Common myeloid progenitor, CD34-positive (primary cell): Measurements from ENCODE around the gene SCN3A. TPM values are rescaled to one million over a fixed set of nuclear protein-coding genes. Genes with fewer than 3 reads are reported as not detected.
A peak's percentile ranks its signal among the peaks of the same experiment; 100 is the strongest.

ENCODE experiments used
- CTCF ChIA-PET: fragments of 350-600 bp; sonication (Branson Sonifier 250); formaldehyde crosslinking; loops from one replicate; lab custom pipeline; 2021; ENCODE audit warnings: antibody characterized with exemption; lab: Charles Lee
- POLR2A ChIA-PET: fragments of 350-600 bp; sonication (Branson Sonifier 250); formaldehyde crosslinking; loops from one replicate; lab custom pipeline; 2021; ENCODE audit warnings: antibody characterized with exemption; lab: Charles Lee
- DNase-seq, 3 donors: peaks; one replicate each; pipeline versions ENCODE4 v3.0.0 to v3.0.0-alpha.2; 2013
- H3K27ac ChIP-seq, 2 experiments: 1 replicate in 1 of 2; 2 replicates in 1 of 2; pipeline ENCODE4 v1.7.0; 2013; ENCODE audit warnings: inconsistent platforms in 2 of 2, low read length in 2 of 2, mild to moderate bottlenecking in 2 of 2, low read depth in 1 of 2, moderate library complexity in 1 of 2; ENCODE audit not compliant: severe bottlenecking in 2 of 2, insufficient read depth in 1 of 2, poor library complexity in 1 of 2
- H3K27me3 ChIP-seq, 5 experiments: replicated peaks in 2 of 5; 1 replicate in 3 of 5; 2 replicates in 2 of 5; pipeline versions ENCODE4 v1.6.1 to v1.7.0; 2013; ENCODE audit warnings: low read length in 4 of 5, mild to moderate bottlenecking in 2 of 5, moderate library complexity in 2 of 5, inconsistent platforms in 1 of 5; ENCODE audit not compliant: insufficient read depth in 5 of 5, control insufficient read depth in 4 of 5
- H3K36me3 ChIP-seq, 4 experiments: 1 replicate in 2 of 4; 2 replicates in 2 of 4; pipeline versions ENCODE4 v1.6.1 to v1.7.0; 2013; ENCODE audit warnings: low read length in 3 of 4, control low read depth in 1 of 4, mild to moderate bottlenecking in 1 of 4; ENCODE audit not compliant: control insufficient read depth in 4 of 4, insufficient read depth in 4 of 4
- H3K4me1 ChIP-seq, 4 experiments: 1 replicate in 3 of 4; 2 replicates in 1 of 4; pipeline versions ENCODE4 v1.6.1 to v1.7.1; 2013; ENCODE audit warnings: low read length in 3 of 4, mild to moderate bottlenecking in 3 of 4, control low read depth in 1 of 4, inconsistent platforms in 1 of 4, moderate library complexity in 1 of 4; ENCODE audit not compliant: control insufficient read depth in 4 of 4, insufficient read depth in 4 of 4; ENCODE audit errors: control extremely low read depth in 1 of 4
- H3K4me3 ChIP-seq, 7 experiments: 1 replicate in 4 of 7; 2 replicates in 3 of 7; pipeline versions ENCODE4 v1.5.1 to v1.7.0; 2013; ENCODE audit warnings: mild to moderate bottlenecking in 7 of 7, low read length in 6 of 7, moderate library complexity in 6 of 7, inconsistent platforms in 2 of 7, low read depth in 2 of 7, control low read depth in 1 of 7; ENCODE audit not compliant: insufficient read depth in 4 of 7, control insufficient read depth in 1 of 7; ENCODE audit errors: extremely low read depth in 1 of 7
- H3K9me3 ChIP-seq, 5 experiments: 1 replicate in 4 of 5; 2 replicates in 1 of 5; pipeline versions ENCODE4 v1.6.1 to v1.7.1; 2013; ENCODE audit warnings: low read length in 4 of 5, mild to moderate bottlenecking in 2 of 5, inconsistent platforms in 1 of 5, low read depth in 1 of 5, moderate library complexity in 1 of 5; ENCODE audit not compliant: control insufficient read depth in 4 of 5, insufficient read depth in 2 of 5; ENCODE audit errors: control extremely low read depth in 1 of 5
- WGBS: methylation state at CpG from one replicate; pipeline ENCODE4 v1.1.5; 2013; ENCODE audit not compliant: insufficient coverage; 5-methylcytosine and 5-hydroxymethylcytosine counted together
- polyA plus RNA-seq: library from polyadenylated mRNA; unstranded; fragments of 120-200 nt; gene quantifications from one replicate; pipeline ENCODE4 v1.2.1, GENCODE V29; 2013

SCN3A gene
- polyA plus RNA-seq = 1.6 TPM

DNA sequence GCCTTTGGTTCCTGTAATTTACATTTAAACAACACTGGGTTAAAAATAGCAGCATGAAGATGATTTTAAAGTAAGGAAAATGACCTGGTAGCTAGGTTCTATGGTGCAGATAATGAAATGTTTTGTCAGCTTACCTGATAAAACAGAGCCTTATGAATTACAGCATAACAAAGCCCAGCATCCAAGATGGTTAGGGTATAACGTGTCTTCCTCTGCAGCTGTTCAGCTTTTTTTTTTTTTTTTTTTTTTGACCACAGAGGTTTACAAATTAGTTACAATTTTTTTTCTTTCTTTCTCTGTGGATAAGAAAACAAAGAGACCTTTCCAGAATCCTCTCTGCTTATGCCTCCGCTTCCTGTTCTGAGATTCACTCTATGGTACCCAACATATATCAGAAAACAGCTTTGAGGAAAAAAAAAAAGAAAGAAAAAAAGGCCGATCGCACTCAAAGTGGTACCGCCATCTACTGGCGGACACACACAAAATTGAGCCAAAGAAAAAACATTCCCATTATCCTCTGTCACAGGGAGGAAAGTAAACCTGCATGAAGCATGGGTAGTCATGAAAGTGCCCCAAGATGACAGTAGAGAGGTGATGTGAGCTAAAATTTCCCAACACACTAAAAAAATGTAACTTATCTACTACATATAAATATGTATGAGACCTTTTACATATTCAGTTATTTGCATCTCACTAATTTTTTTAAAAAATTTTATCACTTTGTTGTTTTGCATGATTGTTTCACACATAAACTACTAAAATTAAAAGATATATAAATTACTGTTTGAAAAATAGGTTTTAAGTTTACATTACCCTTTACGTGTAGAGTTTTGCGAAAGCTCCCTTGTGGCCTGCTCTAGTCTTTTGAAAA lies at the start of gene SCN3A:
Gene SCN3A (minus strand): TSS at position 362 of the 871 bp plus-strand sequence. CDS start 27,656 bp downstream, outside the sequence.
- no peaks in the 10 kb centered on the region for H3K27me3 ChIP-seq
- peak within 1 kb of the TSS in 5 of 7 experiments; percentile 1 to 61 (median 22) for H3K4me3 ChIP-seq
- CTCF ChIA-PET = interaction anchor here (0.6 to 3.1 kb wide), 20 partner anchors 8 to 394 kb away, joined by 3 to 33 read pairs (median 3); no protein-coding TSS in a partner anchor
- peak; percentile 55 to 63 (median 62) for DNase-seq
- no CpG with 5 or more reads among the region's 8 CpGs for WGBS
- H3K4me1 ChIP-seq = peaks cover 4 to 10% (median 8%) of the 10 kb centered on the region in 4 experiments
- no peak within 1 kb of the TSS for H3K27ac ChIP-seq
- H3K9me3 ChIP-seq = peaks cover 0 to 2% (median 0%) of the 10 kb centered on the region in 5 experiments
- H3K36me3 ChIP-seq = no peaks in the 10 kb centered on the region
- POLR2A ChIA-PET = no interaction called here

DNA sequence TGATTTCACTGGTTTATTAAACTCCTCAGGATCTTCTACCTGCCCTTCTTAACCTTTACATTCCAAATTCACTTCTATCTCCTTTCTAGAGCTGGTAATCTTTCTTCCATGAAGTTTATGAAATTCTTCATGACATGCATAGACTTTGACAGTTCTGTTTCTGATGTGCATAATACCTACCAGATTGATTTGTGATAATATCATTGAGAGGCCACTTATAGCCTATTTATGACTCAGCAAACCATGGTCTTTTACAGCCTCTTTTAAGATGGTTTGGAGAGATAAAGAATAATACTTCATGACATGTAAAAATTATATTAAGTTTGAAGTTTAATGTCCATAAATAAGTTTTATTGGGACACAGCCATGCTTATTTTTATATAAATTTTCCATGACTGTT lies 49.3 kb upstream of the SCN3A start:
- Histone ChIP-seq H3K4me3 (no peak overlapping the region), H3K9me3 (no peaks in the 10 kb centered on the region), H3K4me1 (peaks cover 0 to 8% (median 0%) of the 10 kb centered on the region in 4 experiments), H3K27me3 (peaks cover 0 to 2% (median 0%) of the 10 kb centered on the region in 5 experiments), H3K36me3 (no peaks in the 10 kb centered on the region), H3K27ac (no peak overlapping the region)
- peak in 1 of 3 donors; percentile 15 for DNase-seq
- ChIA-PET CTCF (interaction anchor here (0.7 kb wide), 1 partner anchor 14 kb away, joined by 3 read pairs; the partner anchor contains the start of gene SCN2A), POLR2A (no interaction called here)

DNA sequence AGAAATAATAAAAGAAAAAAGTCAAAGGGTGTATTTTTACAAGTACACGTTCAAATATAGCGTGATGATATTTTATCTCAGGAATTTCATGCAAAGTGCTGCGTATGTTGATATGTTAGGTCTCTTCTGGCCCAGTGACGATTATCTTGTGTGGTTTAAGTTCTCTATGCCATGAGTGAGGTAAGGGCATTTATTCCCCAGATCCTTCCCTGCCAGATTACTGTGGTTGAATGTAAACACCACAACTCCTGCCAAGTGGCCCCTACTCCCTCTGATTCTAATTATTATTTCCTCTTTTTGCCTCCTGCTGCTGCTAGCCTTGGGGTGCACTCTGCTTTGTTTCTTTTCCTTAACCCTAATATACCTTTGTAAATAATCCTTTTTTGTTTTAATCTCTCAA lies 47.5 kb upstream of the SCN3A start:
- H3K27ac ChIP-seq = no peak overlapping the region
- POLR2A ChIA-PET = no interaction called here
- no peaks in the 10 kb centered on the region for H3K36me3 ChIP-seq
- 87% methylated on average over 3 of the region's 4 CpGs for WGBS
- H3K9me3 ChIP-seq = no peaks in the 10 kb centered on the region
- peak in 2 of 3 donors; percentile 59 to 68 for DNase-seq
- H3K27me3 ChIP-seq = peaks cover 0 to 3% (median 2%) of the 10 kb centered on the region in 5 experiments
- H3K4me1 ChIP-seq = peaks cover 0 to 8% (median 0%) of the 10 kb centered on the region in 4 experiments
- no peak overlapping the region for H3K4me3 ChIP-seq
- CTCF ChIA-PET = interaction anchor here (0.9 kb wide), 1 partner anchor 12 kb away, joined by 3 read pairs; the partner anchor contains the start of gene SCN2A

DNA sequence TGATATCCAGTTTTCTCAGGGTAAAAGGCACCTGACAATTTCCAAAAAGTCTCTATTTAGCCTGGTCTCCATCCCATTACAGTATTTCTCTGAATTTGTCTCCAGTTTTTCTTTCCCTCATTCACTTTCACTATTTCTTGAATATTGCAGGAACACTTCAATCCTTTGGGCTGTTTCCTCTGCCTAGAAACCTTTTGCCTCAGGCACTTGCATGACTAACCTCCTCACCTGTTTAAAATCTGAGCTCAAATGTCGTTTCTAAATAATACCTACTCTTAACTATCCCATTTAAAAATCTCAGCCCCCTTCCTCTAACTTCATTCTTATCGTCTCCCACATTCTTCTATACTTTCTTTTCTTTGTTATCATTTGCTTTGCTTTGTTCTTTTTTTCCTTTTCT lies 44.4 kb upstream of the SCN3A start:
- POLR2A ChIA-PET = no interaction called here
- WGBS = 89% methylated on average over 2 of the region's 2 CpGs

DNA sequence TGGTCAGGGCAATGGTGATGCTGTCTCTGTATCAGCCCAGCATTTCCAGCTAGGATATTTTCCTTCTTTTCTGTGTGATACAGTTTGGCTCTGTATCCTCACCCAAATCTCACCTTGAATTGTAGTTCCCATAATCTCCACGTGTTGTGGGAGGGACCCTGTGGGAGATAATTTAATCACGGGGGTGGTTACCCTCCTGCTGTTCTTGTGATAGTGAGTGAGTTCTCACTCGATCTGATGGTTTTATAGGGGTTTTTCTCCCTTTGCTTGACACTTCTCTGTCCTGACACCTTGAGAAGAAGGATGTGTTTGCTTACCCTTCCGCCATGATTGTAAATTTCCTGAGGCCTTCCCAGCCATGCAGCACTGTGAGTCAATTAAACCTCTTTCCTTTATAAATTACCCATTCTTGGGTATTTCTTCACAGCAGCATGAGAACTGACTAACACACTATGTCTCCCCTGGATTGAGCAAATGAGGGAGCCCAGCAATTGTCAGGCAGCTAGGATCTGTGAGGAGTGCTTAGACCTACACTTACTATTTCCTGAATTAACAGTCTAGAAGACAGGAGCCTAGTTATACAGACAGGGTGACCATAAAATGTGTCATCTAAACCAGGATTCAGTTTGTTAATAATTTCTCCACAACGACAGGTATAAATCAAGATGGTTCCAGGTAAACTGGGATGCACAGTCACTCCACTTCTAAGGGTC lies 41.4 kb upstream of the SCN3A start:
- Histone ChIP-seq H3K9me3 (no peaks in the 10 kb centered on the region), H3K4me3 (no peak overlapping the region), H3K27me3 (peaks cover 0 to 3% (median 0%) of the 10 kb centered on the region in 5 experiments), H3K4me1 (no peaks in the 10 kb centered on the region), H3K36me3 (no peaks in the 10 kb centered on the region), H3K27ac (no peak overlapping the region)
- POLR2A ChIA-PET = no interaction called here
- DNase-seq = no peak
- 100% methylated on average over 1 of the region's 5 CpGs for WGBS
- CTCF ChIA-PET = no interaction called here

More for the DNA sequence above, 44.4 kb upstream of the SCN3A start:
- H3K27me3 ChIP-seq = peaks cover 0 to 3% (median 2%) of the 10 kb centered on the region in 5 experiments
- H3K4me3 ChIP-seq = no peak overlapping the region
- CTCF ChIA-PET = interaction anchor here (2.7 kb wide), 1 partner anchor 9 kb away, joined by 11 read pairs; the partner anchor contains the start of gene SCN2A
- no peak for DNase-seq
- peaks cover 0 to 8% (median 0%) of the 10 kb centered on the region in 4 experiments for H3K4me1 ChIP-seq
- no peaks in the 10 kb centered on the region for H3K36me3 ChIP-seq
- no peak overlapping the region for H3K27ac ChIP-seq
- H3K9me3 ChIP-seq = no peaks in the 10 kb centered on the region

DNA sequence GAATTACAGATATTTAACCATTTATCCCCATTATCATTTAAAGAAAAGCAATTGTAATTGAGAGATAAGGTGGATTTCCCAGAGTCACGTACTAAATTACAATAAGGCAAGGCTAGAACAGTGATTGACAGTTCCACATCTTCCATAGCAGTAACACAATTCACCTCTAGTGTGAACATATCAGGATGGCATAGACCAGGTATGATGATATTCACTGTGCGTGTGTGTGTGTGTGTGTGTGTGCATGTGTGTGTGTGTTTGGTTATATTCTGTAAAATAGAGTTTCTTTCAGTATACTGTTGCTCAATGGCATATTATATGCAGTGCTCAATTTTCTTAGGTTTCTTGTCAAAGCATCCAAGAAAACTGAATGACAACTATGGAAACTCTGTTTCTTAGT lies 37.1 kb upstream of the SCN3A start:
- ChIA-PET CTCF (interaction anchor here (0.6 kb wide), 1 partner anchor 1062 kb away, joined by 3 read pairs; no protein-coding TSS in a partner anchor), POLR2A (no interaction called here)
- no peak overlapping the region for H3K4me3 ChIP-seq
- 80% methylated on average over 1 of the region's 2 CpGs for WGBS
- no peak overlapping the region for H3K27ac ChIP-seq
- DNase-seq = no peak
- H3K9me3 ChIP-seq = no peaks in the 10 kb centered on the region
- H3K36me3 ChIP-seq = no peaks in the 10 kb centered on the region
- no peaks in the 10 kb centered on the region for H3K27me3 ChIP-seq
- no peaks in the 10 kb centered on the region for H3K4me1 ChIP-seq
